Measurements from ENCODE around the gene CST9L. TPM values are rescaled to one million over a fixed set of nuclear protein-coding genes. Genes with fewer than 3 reads are reported as not detected.

CST9L gene, protein sequence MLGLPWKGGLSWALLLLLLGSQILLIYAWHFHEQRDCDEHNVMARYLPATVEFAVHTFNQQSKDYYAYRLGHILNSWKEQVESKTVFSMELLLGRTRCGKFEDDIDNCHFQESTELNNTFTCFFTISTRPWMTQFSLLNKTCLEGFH
- not detected in 2 replicates for total RNA-seq (2014; rRNA removed; shearing (Covaris generic))

DNA sequence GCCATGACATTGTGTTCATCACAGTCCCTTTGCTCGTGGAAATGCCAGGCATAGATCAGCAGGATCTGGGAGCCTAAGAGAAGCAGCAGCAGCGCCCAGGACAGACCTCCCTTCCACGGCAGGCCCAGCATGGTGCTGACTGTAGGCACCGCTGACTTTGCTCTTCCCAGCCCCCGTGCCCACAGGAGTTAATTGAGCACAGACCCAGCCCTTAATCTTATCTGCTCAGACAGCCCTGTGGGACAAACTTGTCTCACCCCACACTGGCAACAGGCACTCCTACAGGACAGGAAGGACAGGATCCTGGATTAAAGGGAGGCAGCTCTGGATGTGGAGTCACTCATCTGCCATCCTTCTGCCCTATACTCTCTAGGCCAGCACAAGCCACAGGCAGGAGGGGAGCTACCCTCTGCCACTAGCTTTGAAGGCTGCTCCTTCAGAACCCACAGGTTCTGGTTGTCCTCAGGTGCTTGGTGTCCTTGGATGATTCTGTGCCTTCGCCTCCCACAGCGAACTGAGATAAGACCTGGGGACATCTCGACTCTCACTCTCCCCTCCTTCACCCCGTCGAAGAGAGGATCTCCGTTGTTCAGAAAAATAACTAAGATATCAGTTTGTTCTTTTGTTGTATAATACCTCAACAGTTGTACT lies at the start of gene CST9L:
TSS of gene CST9L (minus strand) at position 165 of the 651 bp plus-strand sequence. CDS start at position 131, 34 bp downstream.

DNA sequence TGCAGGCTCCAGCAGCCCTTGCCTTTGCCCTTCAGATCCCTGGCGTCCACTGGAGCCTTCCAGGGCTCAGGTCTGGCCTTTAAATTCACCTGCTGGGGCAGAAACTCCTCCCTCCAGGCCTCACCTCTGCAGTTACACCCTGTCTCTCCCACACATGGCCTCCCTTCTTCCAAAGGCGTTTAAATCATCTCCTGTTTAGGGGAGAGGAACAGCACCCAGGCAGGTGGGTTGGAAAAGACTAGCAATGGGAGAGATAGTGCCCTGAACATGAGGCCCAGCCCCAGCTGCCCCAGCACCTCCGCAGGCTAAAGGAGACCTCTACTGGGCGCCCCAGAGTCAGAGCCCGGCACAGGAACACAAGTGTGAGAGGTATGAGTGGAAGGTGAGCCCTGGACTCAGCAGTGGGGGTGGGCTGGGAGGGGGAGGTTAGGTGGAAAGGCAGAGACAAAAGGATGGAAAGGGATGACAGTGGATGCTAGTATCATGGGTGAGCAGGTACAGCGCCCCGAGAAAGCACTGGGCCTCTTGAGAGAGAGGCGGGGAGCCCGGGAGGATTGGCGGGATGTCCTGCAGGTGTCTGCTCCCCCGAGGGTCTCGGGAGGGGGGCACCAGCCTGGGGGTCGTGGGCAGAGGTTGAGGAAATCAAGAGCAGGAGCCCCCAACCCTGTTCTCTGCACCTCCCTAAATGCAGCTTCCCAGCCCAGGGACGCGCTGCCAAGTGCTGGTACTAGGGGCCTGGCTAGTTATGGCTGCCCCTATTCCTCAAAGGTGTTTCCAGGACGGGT lies 37.8 kb upstream of the CST9L start, which contains the start of gene CST9:
TSS of gene CST9 (minus strand) at position 51 of the 785 bp plus-strand sequence. CDS start 53 bp downstream, outside the sequence.

Other genes with a start within 250 kb of the CST9L start
- gene NXT1, start 217.7 kb downstream of the CST9L start, total RNA-seq (2014; rRNA removed; shearing (Covaris generic)): 69.4 and 73.5 TPM in 2 replicates
- 12.4 and 16.4 TPM in 2 replicates for gene GZF1, start 206.3 kb downstream of the CST9L start, total RNA-seq (2014; rRNA removed; shearing (Covaris generic))
- gene NAPB, start 147.0 kb downstream of the CST9L start, total RNA-seq (2014; rRNA removed; shearing (Covaris generic)): 2.4 and 3.3 TPM in 2 replicates
- gene CSTL1, start 128.8 kb downstream of the CST9L start, total RNA-seq (2014; rRNA removed; shearing (Covaris generic)): not detected in 2 replicates
- not detected in 2 replicates for gene CST11, start 115.6 kb downstream of the CST9L start, total RNA-seq (2014; rRNA removed; shearing (Covaris generic))
- not detected in 2 replicates for gene CST8, start 77.4 kb downstream of the CST9L start, total RNA-seq (2014; rRNA removed; shearing (Covaris generic))
- gene CST9, start 37.4 kb upstream of the CST9L start, total RNA-seq (2014; rRNA removed; shearing (Covaris generic)): not detected in 2 replicates
- gene CST3, start 69.5 kb upstream of the CST9L start, total RNA-seq (2014; rRNA removed; shearing (Covaris generic)): 168 and 221 TPM in 2 replicates
- not detected in 2 replicates for gene CST4, start 120.6 kb upstream of the CST9L start, total RNA-seq (2014; rRNA removed; shearing (Covaris generic))
- not detected in 2 replicates for gene CST1, start 182.5 kb upstream of the CST9L start, total RNA-seq (2014; rRNA removed; shearing (Covaris generic))

All from A375 (cell line).